Uterus (tissue), 2 donors: ENCODE results near the gene ZFAND3.

Experiments used
- CTCF ChIP-seq, 4 experiments: fragments of 200-600 bp in 2 of 4; fragments of 450-650 bp in 2 of 4; sonication (generic) in 2 of 4; IDR thresholded peaks; one replicate each; pipeline ENCODE4 v1.5.1; 2016 to 2019; ENCODE audit warnings: antibody characterized with exemption in 4 of 4, mild to moderate bottlenecking in 2 of 4, moderate library complexity in 1 of 4
- POLR2A ChIP-seq, 2 donors: fragments of 450-650 bp; IDR thresholded peaks; one replicate each; pipeline ENCODE4 v1.6.1; 2016; ENCODE audit warnings: antibody characterized with exemption in 2 of 2, mild to moderate bottlenecking in 1 of 2, moderate library complexity in 1 of 2

GRCh38 chr6:38176797-38177751, 357.5 kb downstream of the ZFAND3 start:
- TF ChIP-seq CTCF (IDR thresholded peaks at IDR 0.05), result no peak
- no peak for TF ChIP-seq POLR2A (IDR thresholded peaks at IDR 0.05)
